ENCODE results near the gene MDFI. TPM values are rescaled to one million over a fixed set of nuclear protein-coding genes. Genes with fewer than 3 reads are reported as not detected.

MDFI gene
- total RNA-seq, 1 experiment from 2014 or later, result 59.1 TPM

- H3K9me3 Mint-ChIP-seq (ENCODE audit: unreplicated experiment), result no peaks in the 10 kb centered on the region
- no peak for DNase-seq (ENCODE audit: unreplicated experiment)
- BruUV-seq (replicated peaks), result no TSS peak
- H3K4me3 Mint-ChIP-seq (ENCODE audit: unreplicated experiment), result no peak overlapping the region
- H3K27me3 Mint-ChIP-seq (ENCODE audit: insufficient read depth, unreplicated experiment), result peaks cover 31% of the 10 kb centered on the region
- TF ChIP-seq CTCF (IDR thresholded peaks at IDR 0.05; ENCODE audit: unreplicated experiment), result no peak
- no peaks in the 10 kb centered on the region for H3K4me1 Mint-ChIP-seq (ENCODE audit: insufficient read depth, unreplicated experiment)
- intact Hi-C loops (cut with micrococcal nuclease), result no loop called here
- POLR2A ChIA-PET, result interaction anchor here (0.8 kb wide), 1 partner anchor 49 kb away, joined by 3 read pairs; no protein-coding TSS in a partner anchor
- peaks cover 6% of the 10 kb centered on the region for H3K36me3 Mint-ChIP-seq (ENCODE audit: insufficient read depth, unreplicated experiment)
- H3K27ac Mint-ChIP-seq (ENCODE audit: low read depth, unreplicated experiment), result no peak overlapping the region
- CTCF ChIA-PET, result interaction anchor here (0.6 kb wide), 3 partner anchors 10 to 71 kb away, joined by 3 read pairs; no protein-coding TSS in a partner anchor
Measured at GRCh38 chr6:41674231-41675000, 36.1 kb downstream of the MDFI start.

- intact Hi-C loops (cut with micrococcal nuclease), result no loop called here
- Mint-ChIP-seq H3K4me1 (ENCODE audit: insufficient read depth, unreplicated experiment) (no peaks in the 10 kb centered on the region), H3K27ac (ENCODE audit: low read depth, unreplicated experiment) (no peak overlapping the region), H3K27me3 (ENCODE audit: insufficient read depth, unreplicated experiment) (peaks cover 23% of the 10 kb centered on the region), H3K4me3 (ENCODE audit: unreplicated experiment) (no peak overlapping the region), H3K9me3 (ENCODE audit: unreplicated experiment) (no peaks in the 10 kb centered on the region), H3K36me3 (ENCODE audit: insufficient read depth, unreplicated experiment) (peaks cover 6% of the 10 kb centered on the region)
- POLR2A ChIA-PET, result no interaction called here
- no peak for TF ChIP-seq CTCF (IDR thresholded peaks at IDR 0.05; ENCODE audit: unreplicated experiment)
- no peak for DNase-seq (ENCODE audit: unreplicated experiment)
- no TSS peak for BruUV-seq (replicated peaks)
- CTCF ChIA-PET, result interaction anchor here (0.6 kb wide), 1 partner anchor 11 kb away, joined by 3 read pairs; no protein-coding TSS in a partner anchor
Measured at GRCh38 chr6:41675176-41675775, 37.0 kb downstream of the MDFI start.

- H3K4me3 Mint-ChIP-seq (ENCODE audit: unreplicated experiment), result no peak overlapping the region
- DNase-seq (ENCODE audit: unreplicated experiment), result no peak
- H3K4me1 Mint-ChIP-seq (ENCODE audit: insufficient read depth, unreplicated experiment), result no peaks in the 10 kb centered on the region
- H3K27me3 Mint-ChIP-seq (ENCODE audit: insufficient read depth, unreplicated experiment), result peaks cover 15% of the 10 kb centered on the region
- no TSS peak for BruUV-seq (replicated peaks)
- ChIA-PET POLR2A (no interaction called here), CTCF (interaction anchor here (1.3 kb wide), 1 partner anchor 73 kb away, joined by 4 read pairs; no protein-coding TSS in a partner anchor)
- peaks cover 6% of the 10 kb centered on the region for H3K36me3 Mint-ChIP-seq (ENCODE audit: insufficient read depth, unreplicated experiment)
- no peaks in the 10 kb centered on the region for H3K9me3 Mint-ChIP-seq (ENCODE audit: unreplicated experiment)
- no peak for TF ChIP-seq CTCF (IDR thresholded peaks at IDR 0.05; ENCODE audit: unreplicated experiment)
- intact Hi-C loops (cut with micrococcal nuclease), result no loop called here
- no peak overlapping the region for H3K27ac Mint-ChIP-seq (ENCODE audit: low read depth, unreplicated experiment)
Measured at GRCh38 chr6:41675992-41676391, 37.7 kb downstream of the MDFI start.

- DNase-seq (ENCODE audit: unreplicated experiment), result no peak
- Mint-ChIP-seq H3K4me1 (ENCODE audit: insufficient read depth, unreplicated experiment) (no peaks in the 10 kb centered on the region), H3K27ac (ENCODE audit: low read depth, unreplicated experiment) (no peak overlapping the region), H3K4me3 (ENCODE audit: unreplicated experiment) (no peak overlapping the region), H3K27me3 (ENCODE audit: insufficient read depth, unreplicated experiment) (peaks cover 11% of the 10 kb centered on the region), H3K36me3 (ENCODE audit: insufficient read depth, unreplicated experiment) (peaks cover 6% of the 10 kb centered on the region), H3K9me3 (ENCODE audit: unreplicated experiment) (no peaks in the 10 kb centered on the region)
- CTCF ChIA-PET, result interaction anchor here (1.3 kb wide), 1 partner anchor 74 kb away, joined by 4 read pairs; no protein-coding TSS in a partner anchor
- TF ChIP-seq CTCF (IDR thresholded peaks at IDR 0.05; ENCODE audit: unreplicated experiment), result no peak
- intact Hi-C loops (cut with micrococcal nuclease), result no loop called here
- no TSS peak for BruUV-seq (replicated peaks)
- POLR2A ChIA-PET, result no interaction called here
Measured at GRCh38 chr6:41676431-41676830, 38.2 kb downstream of the MDFI start.
